ENCODE measurements around the gene FBXW2.
"Not testable (repeated sequence)": the region's sequence is repeated elsewhere in the genome, so short reads cannot be mapped to it uniquely, and the experiment has no call there.

FBXW2 gene

GRCh38 chr9:120779227-120779626 is 14.0 kb downstream of the FBXW2 start:
- no peak for DNase-seq (ENCODE audit: low read depth)

DNA sequence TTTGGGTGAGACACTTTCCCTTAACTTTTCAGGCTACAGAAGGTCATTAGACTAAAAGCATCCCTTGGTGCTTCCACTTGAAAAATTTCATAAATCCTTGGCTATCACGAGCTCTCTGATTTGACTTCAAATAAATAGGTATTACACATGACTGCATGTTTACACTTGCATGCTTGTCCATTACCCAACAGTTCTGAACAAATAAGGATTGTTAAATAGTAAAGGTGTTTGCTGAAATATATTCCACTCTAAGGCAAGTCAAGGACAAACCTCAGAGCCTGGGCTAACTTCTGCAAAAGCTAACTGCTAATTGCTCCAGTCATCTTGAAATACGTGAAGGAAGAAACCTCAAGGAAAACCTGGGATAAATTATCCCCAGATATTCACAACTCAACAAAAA is 14.5 kb downstream of the FBXW2 start:
- no peak for DNase-seq (ENCODE audit: low read depth)

GRCh38 chr9:120777229-120777628 is 16.0 kb downstream of the FBXW2 start:
- no peak for DNase-seq (ENCODE audit: low read depth)

DNA sequence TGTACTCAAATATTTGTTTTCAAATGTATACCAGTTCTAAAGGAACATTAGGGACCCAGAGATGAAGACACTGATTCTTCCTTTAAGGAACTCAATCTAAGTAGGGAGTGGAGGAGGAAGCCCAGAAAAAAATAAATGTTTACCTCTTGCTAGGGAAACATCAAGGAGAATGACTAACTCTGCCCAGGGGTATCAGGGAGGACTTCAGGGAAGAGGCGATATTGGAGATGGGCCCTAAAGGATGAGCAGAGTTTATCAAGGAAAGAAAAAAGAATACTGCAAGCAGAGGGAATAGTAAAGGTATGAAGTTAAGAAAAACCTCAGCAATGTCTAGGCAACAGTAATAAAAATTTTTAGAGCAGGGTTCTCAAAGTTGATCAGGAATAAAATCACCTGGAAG is 16.4 kb downstream of the FBXW2 start:
- DNase-seq (ENCODE audit: low read depth): no peak

GRCh38 chr9:120775859-120776258 is 17.4 kb downstream of the FBXW2 start:
- DNase-seq (ENCODE audit: low read depth): no peak

DNA sequence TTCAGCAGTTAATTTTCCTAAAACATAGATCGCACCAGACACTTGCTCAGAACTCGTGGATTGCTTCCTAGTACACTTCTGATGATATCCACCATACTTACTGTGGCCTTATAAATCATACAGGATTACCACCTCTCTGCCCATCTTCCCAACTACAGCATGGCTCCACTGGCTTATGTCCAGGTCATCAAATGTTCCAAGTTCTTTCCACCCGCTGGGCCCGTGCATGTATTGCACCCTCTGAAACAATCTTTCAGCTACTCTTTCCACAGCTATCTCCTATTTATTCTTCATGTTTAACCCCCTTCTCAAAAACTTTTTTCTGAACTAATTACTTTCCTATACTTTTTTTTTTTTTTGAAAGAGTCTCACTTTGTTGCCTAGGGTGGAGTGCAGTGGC is 18.5 kb downstream of the FBXW2 start:
- DNase-seq (ENCODE audit: low read depth): no peak

GRCh38 chr9:120773256-120773655 is 20.0 kb downstream of the FBXW2 start:
- no peak for DNase-seq (ENCODE audit: low read depth)

DNA sequence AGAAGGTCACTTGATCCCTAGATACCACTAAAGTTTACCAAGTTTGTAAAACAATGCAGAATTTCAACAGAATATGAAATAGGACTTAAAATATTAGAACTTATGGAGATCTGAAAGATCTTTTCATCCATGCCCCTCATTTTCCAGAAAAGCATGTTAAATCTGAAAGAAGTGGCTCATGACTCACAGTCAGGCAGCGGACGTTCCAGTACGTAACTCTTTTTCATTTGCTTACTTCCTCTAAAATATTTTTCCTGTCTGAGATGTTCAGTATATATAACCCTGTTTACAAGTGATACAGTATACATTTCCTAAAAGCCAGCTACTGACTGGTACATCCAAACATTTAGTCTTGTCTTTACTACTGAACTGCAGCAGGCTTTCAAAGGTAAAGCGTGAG is 22.3 kb downstream of the FBXW2 start:
- DNase-seq (ENCODE audit: low read depth): no peak

DNA sequence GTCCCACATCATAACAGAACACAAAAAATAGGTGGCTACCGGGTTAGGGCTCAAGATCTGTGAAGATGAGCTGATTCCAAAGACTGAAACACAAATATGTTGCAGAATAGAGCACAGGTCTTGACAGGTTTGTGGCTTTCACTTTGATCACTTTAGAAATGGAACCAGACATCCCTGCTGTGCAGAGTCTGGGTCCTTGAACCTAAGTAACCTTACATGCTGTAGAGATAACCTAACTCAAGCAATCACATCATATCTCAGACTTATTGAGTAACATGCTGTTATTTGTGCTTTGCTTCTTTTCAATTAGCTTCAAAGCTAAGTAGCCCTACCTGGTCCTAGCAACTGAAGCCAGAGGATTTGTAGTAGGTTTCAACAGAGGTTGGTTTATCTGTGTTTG is 24.3 kb downstream of the FBXW2 start:
- DNase-seq (ENCODE audit: low read depth): no peak

DNA sequence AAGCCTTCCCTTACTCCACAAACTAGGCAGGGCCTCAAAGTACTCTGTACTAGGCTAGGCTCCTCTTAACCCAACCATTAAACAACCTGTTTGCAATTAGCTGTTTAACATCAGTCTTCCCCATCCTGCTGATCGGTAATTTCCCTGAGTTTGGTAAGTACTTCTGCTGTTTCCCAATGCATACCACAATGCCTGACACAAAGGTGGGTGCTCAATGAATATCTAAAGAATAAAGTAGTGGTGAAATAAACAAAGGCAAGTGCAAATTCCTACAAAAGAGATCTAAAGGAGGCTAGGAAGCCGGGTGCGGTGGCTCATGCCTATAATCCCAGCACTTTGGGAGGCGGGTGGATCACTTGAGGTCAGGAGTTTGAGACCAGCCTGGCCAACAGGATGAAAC is 25.0 kb downstream of the FBXW2 start:
- no peak for DNase-seq (ENCODE audit: low read depth)

DNA sequence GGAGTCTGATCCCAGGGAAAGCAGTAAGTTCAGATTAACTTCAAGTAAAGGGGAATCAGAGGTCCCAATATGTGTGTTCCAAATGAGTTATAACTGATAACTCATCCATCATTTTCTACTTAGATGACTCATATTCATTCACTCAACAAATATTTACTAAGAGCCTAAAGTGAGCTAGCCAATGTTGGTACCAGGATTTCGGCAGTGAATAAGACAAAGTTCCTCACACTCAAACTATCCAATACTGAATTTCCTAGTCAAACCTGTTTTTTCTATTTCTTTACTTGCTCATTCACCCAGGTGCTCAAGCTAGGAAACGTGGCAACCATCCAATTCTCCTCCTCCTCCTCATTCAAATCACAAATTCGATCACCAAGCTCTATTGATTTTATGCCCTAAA is 25.8 kb downstream of the FBXW2 start:
- DNase-seq (ENCODE audit: low read depth): no peak

DNA sequence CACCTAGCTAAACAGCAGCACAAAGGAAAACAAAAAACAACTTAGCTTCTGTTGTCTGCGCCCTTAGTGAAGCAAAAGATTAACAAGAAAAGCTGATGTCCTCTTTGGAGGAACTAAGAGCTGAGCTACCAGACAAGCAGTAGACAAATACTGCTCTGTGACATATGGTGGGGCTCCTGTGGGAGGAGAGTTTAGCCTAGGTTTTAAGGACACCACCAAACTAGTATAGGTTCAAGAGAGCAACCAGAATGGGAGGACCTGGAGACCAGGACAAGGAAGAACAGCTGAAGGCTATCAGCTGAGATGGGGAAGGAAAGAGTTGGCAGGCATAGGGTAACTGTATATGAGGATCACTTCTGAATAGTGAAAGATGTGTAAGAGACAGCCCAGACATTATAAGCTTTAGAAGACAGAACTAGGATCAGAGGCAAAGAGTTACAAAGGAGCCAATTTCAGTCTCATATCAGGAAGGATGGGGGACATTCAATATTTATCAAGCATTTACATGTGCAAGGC is 27.2 kb downstream of the FBXW2 start:
- no peak for DNase-seq (ENCODE audit: low read depth)

DNA sequence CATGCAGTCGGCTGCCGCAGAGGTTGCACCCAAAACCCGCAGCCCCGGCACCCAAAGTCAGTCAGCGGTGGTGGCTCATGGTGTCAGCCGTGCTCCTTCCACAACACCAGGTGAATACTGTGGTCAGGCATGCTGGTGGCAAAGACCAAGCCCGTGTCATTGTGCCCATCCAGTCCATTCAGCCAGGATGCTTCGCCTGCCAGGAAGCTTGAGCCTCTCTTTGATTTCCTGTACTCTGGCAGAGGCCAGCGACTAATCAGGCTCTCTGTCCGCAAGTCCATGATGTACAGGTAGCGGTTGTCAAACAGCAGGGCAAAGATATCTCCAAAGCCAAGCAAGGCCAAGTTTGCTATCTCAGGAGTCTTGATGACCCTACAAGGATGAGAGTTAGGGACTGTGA is 28.7 kb downstream of the FBXW2 start:
- DNase-seq (ENCODE audit: low read depth): no peak

DNA sequence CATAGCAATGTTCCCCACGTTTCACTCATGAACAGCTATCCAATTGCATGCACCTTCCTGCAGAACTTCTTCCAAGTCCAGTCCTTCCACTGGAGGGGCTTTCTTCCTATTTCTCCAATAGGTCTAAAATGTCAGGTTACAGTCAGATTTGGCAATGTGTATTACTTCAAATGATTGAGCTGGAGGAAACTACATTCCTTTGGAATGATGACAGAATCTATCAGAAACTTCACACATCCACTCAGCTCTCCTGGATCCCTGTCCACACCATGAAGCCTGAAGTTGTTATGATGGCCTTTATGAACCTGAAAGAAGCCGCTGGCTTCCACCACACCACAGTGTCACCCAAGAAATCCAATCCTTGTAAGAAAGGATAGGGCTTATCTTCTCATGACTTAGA is 32.2 kb downstream of the FBXW2 start:
- no peak for DNase-seq (ENCODE audit: low read depth)

DNA sequence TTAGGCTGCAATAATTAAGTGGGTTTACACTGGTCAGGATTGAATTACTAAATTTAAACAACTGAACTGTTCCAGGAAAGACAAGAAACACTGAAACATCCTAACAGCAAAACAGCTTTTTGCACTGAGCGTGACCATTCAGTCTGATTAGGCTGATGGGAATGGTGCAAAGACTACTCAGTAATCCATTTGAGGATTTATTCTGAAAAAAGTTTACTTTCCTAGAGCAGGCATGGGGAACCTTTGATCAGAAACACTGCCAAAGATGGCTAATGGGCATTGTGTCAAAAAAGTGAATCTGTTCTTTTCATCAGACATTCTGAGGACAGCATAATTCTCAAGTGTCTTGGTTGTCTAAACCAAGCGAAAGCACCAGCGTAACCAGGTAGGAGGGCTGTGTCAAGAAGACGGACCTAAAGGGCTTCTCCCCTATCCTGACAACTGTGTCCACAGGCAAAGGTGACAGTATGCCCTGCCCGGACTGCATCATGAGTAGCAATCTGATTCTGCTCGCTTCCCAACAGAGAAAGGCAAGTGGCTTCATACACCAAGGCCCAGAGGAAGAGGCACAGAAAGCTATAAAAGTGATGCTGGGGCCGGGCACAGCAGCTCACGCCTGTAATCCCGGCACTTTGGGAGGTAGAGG is 33.3 kb downstream of the FBXW2 start:
- no peak for DNase-seq (ENCODE audit: low read depth)

- no peak for DNase-seq (ENCODE audit: low read depth)
Measured at GRCh38 chr9:120758544-120758943, 34.7 kb downstream of the FBXW2 start.

DNA sequence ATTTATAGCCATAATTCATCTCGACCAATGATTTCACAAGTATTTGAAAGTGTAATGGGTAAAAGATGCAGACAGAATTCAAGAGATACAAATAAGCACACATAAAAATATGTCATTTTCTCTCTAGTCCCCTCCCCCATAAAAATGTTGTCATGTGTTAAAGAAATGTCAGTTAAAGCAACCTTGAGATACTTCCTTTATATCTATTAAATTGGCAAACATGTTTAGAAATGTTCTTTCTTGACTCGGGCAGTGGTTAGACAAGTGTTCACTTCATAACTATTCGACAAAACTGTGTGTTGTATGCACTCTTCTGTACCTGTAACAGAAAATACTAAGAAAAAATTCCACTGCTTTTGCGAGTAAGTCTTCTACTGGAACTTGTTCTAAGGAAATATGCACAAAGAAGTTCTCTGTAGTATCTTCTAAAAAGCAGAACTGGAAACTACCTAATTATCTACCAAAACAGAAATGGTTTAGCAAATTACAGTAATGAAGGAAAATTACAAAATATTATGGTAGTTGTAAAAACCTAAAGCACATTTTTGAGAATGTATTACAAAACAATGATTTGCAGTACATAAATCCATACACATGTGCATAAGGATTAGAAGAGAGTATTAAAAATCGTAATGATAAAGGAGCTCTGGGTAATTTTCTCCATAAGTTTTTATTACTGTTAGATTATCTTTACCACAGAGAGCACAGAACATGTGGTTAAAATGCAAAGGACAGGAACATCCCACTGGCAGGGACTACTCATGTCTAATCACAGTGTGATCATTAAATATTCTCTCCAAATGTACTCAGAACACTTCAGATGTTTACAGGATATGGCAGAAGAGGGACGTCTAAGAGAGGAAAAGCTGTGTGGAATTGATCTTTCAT is 35.9 kb downstream of the FBXW2 start:
- DNase-seq (ENCODE audit: low read depth): no peak

GRCh38 chr9:120756531-120756930 is 36.7 kb downstream of the FBXW2 start:
- DNase-seq (ENCODE audit: low read depth): no peak

- peak; percentile 24 for DNase-seq (ENCODE audit: low read depth)
Measured at GRCh38 chr9:120755810-120756434, 37.3 kb downstream of the FBXW2 start.

DNA sequence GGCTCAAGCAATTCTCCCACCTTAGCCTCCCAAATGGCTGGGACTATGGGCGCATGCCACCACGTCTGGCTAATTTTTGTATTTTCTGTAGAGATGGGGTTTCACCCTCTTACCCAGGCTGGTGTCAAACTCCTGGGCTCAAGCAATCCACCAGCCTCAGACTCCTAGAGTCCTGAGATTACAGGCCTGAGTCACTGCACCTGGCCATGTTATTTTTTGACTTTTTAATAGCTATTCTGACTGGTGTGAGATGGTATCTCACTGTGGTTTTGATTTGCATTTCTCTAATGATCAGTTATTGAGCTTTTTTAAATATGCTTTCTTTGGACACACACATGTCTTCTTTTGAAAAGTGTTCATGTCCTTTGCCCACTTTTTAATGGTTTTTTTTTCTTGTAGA is 38.2 kb downstream of the FBXW2 start:
- no peak for DNase-seq (ENCODE audit: low read depth)

GRCh38 chr9:120750421-120750820 is 42.8 kb downstream of the FBXW2 start:
- DNase-seq (ENCODE audit: low read depth): no peak

DNA sequence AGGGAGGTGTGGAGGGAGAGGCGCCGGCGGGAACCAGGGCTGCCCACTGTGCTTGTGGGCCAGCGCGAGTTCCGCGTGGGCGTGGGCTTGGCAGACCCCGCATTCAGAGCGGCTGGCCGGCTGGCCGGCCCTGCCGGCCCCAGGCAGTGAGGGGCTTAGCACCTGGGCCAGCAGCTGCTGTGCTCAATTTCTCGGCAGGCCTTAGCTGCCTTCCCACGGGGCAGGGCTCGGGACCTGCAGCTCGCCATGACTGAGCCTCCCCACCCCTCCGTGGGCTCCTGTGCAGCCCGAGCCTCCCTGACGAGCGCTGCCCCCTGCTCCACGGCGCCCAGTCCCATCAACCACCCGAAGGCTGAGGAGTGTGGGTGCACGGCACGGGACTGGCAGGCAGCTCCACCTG is 46.9 kb downstream of the FBXW2 start:
- not testable (repeated sequence) for DNase-seq (ENCODE audit: low read depth)

DNA sequence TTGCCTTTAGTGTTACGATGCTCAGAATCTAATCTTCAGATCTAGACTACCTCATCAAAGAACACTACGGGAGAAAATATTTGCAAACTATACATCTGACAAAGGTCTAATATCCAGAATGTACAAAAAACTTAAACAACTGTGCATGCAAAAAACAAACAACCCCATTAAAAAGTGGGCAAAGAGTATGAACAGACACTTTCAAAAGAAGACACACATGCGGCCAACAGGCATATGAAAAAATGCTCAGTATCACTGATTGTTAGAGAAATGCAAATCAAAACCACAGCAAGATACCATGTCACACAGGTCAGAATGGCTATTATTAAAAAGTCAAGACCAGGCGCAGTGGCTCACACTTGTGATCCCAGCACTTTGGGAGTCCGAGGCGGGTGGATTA is 47.9 kb downstream of the FBXW2 start:
- DNase-seq (ENCODE audit: low read depth): no peak
